K562 (cell line): ENCODE results near the gene FOXB2. TPM values are rescaled to one million over a fixed set of nuclear protein-coding genes. Genes with fewer than 3 reads are reported as not detected.

Experiments
- ATAC-seq: fragments of 200-7000 bp; cut with Tn5 transposase; 3 replicates; pipeline ENCODE4 v1.9.1; 2020; ENCODE audit warnings: moderate library complexity
- BruUV-seq: library from RNA; stranded (reverse); fragments of 400-500 nt; replicated peaks from 2 replicates; lab custom pipeline; 2021; lab: Mats Ljungman, UMichigan
- CTCF ChIA-PET: fragments of 300-600 bp; formaldehyde crosslinking; extraction: SDS; loops from one replicate; lab custom pipeline; 2021; ENCODE audit warnings: low intra/inter-chr PET ratio; lab: Yijun Ruan, JAX
- POLR2A ChIA-PET: fragments of 300-600, 350-650 bp; sonication (Branson Sonifier 250); formaldehyde crosslinking; extraction: SDS; loops from one replicate; lab custom pipeline; 2021; ENCODE audit warnings: antibody characterized with exemption, inconsistent platforms; lab: Yijun Ruan, JAX
- DNase-seq, 4 experiments: peaks; one replicate each; pipeline versions ENCODE4 v3.0.0 to v3.0.0-alpha.2; 2011 to 2018; ENCODE audit warnings: low spot score in 3 of 4, mixed read lengths in 3 of 4; ENCODE audit errors: extremely low read depth in 1 of 4
- FAIRE-seq: peaks from 2 replicates; lab custom pipeline; 2011; peaks lifted over from hg19 to GRCh38; lab: Jason Lieb, UNC
- H2AFZ ChIP-seq: 2 replicates; pipeline ENCODE4 v1.6.0; 2011; ENCODE audit warnings: low read depth, low read length, control low read depth, inconsistent platforms
- H3K27ac ChIP-seq: fragments of 200-600 bp; 3 replicates; pipeline ENCODE4 v1.8.0; 2011; ENCODE audit warnings: low read depth, mild to moderate bottlenecking, control low read depth, inconsistent platforms, low read length, moderate library complexity, mixed read lengths; ENCODE audit errors: extremely low read depth
- H3K27me3 ChIP-seq, 2 experiments: fragments of 300-600 bp in 1 of 2; 2 replicates in 1 of 2; 3 replicates in 1 of 2; pipeline versions ENCODE4 v1.6.0 to v1.8.0; 2011; ENCODE audit warnings: inconsistent platforms in 2 of 2, low read length in 2 of 2, mild to moderate bottlenecking in 1 of 2, mixed read lengths in 1 of 2, moderate library complexity in 1 of 2; ENCODE audit not compliant: control insufficient read depth in 2 of 2, insufficient read depth in 2 of 2
- H3K36me3 ChIP-seq: fragments of 300-600 bp; 3 replicates; pipeline ENCODE4 v1.8.0; 2011; ENCODE audit warnings: mild to moderate bottlenecking, low read length, inconsistent platforms; ENCODE audit not compliant: control insufficient read depth, insufficient read depth
- H3K4me1 ChIP-seq, 2 experiments: fragments of 200-600 bp in 1 of 2; replicated peaks in 1 of 2; 2 replicates in 1 of 2; 3 replicates in 1 of 2; pipeline versions ENCODE4 v1.5.1 to v1.8.0; 2011; ENCODE audit warnings: inconsistent platforms in 2 of 2, low read length in 2 of 2, mild to moderate bottlenecking in 1 of 2, mixed read lengths in 1 of 2, moderate library complexity in 1 of 2; ENCODE audit not compliant: control insufficient read depth in 2 of 2, insufficient read depth in 2 of 2
- H3K4me2 ChIP-seq: 2 replicates; pipeline ENCODE4 v1.6.1; 2011; ENCODE audit warnings: low read length, control low read depth, inconsistent platforms, mixed read lengths; ENCODE audit not compliant: insufficient read depth
- H3K4me3 ChIP-seq: fragments of 200-600 bp; sonication (generic), shearing (Covaris generic); 2 replicates; pipeline ENCODE4 v1.5.1; 2016; ENCODE audit warnings: control low read depth, inconsistent platforms
- H3K79me2 ChIP-seq: fragments of 200-600 bp; 3 replicates; pipeline ENCODE4 v1.8.0; 2011; ENCODE audit warnings: low read length, inconsistent platforms; ENCODE audit not compliant: control insufficient read depth, insufficient read depth
- H3K9ac ChIP-seq, 2 experiments: 2 replicates each; pipeline versions ENCODE4 v1.6.0 to v1.6.1; 2011; ENCODE audit warnings: low read depth in 2 of 2, low read length in 2 of 2, control low read depth in 1 of 2, inconsistent platforms in 1 of 2, mild to moderate bottlenecking in 1 of 2, mixed read lengths in 1 of 2; ENCODE audit not compliant: insufficient read depth in 1 of 2
- H3K9me1 ChIP-seq: one replicate; pipeline ENCODE4 v1.6.0; 2011; ENCODE audit warnings: inconsistent platforms, mild to moderate bottlenecking, low read length, moderate library complexity; ENCODE audit not compliant: control insufficient read depth, insufficient read depth
- H3K9me3 ChIP-seq: replicated peaks from 2 replicates; pipeline ENCODE4 v1.5.1; 2011; ENCODE audit warnings: low read depth, low read length, inconsistent platforms; ENCODE audit not compliant: control insufficient read depth, insufficient read depth
- H4K20me1 ChIP-seq: replicated peaks from 2 replicates; pipeline ENCODE4 v1.6.1; 2011; ENCODE audit warnings: low read length, inconsistent platforms, mixed read lengths; ENCODE audit not compliant: control insufficient read depth, insufficient read depth
- AFF1 ChIP-seq, 2 experiments: fragments of 450-650 bp; IDR thresholded peaks; 2 replicates each; pipeline ENCODE4 v1.6.1; 2018; ENCODE audit warnings: mild to moderate bottlenecking in 2 of 2, low read depth in 1 of 2; ENCODE audit not compliant: partially characterized antibody in 2 of 2
- ATF7 ChIP-seq: fragments of 450-650 bp; IDR thresholded peaks from 2 replicates; pipeline ENCODE4 v1.7.1; 2014; ENCODE audit warnings: mild to moderate bottlenecking, moderate library complexity
- GTF3C2 ChIP-seq: IDR thresholded peaks from 3 replicates; pipeline ENCODE4 v1.6.1; 2011; ENCODE audit warnings: borderline replicate concordance, mild to moderate bottlenecking, moderate library complexity; ENCODE audit not compliant: insufficient read length; ENCODE audit errors: extremely low read depth
- RFX1 ChIP-seq: fragments of 450-650 bp; IDR thresholded peaks from 2 replicates; pipeline ENCODE4 v1.6.1; 2016; ENCODE audit warnings: mild to moderate bottlenecking, moderate library complexity
- TAF15 ChIP-seq: fragments of 200-400 bp; formaldehyde crosslinking; IDR thresholded peaks from 2 replicates; pipeline ENCODE4 v1.6.1; 2017; ENCODE audit warnings: mild to moderate bottlenecking, low read depth, low read length, moderate library complexity
- WGBS: fragments of 100-300 bp; shearing (Covaris generic); methylation state at CpG from one replicate; pipeline ENCODE4 v1.1.6; 2016; ENCODE audit warnings: low coverage, mixed read lengths; ENCODE audit not compliant: insufficient coverage; ENCODE audit errors: missing lambda C conversion rate; 5-methylcytosine and 5-hydroxymethylcytosine counted together
- in situ Hi-C: fragments of 300-500 bp; cut with MboI; formaldehyde crosslinking; loops from 4 replicates; pipeline ENCODE4 v1.15.0; 2018; ENCODE audit warnings: inconsistent platforms, mixed read lengths
- intact Hi-C: fragments of 100-400 bp; cut with micrococcal nuclease; formaldehyde crosslinking; loops from 2 replicates; pipeline ENCODE4 v1.14.2; 2022
- polyA plus RNA-seq, 8 experiments: library from polyadenylated mRNA; depleted of rRNA in 4 of 8; stranded (reverse) in 5 of 8; unstranded in 3 of 8; fragments of >200 nt; fragmentation: Nextera tagmentation in 2 of 8; fragmentation: Illumina TruSeq in 1 of 8; extraction: Ambion mirVana in 2 of 8; extraction: Trizol in 1 of 8; gene quantifications; 2 replicates each; pipeline versions ENCODE4 v1.2.1 to v1.2.3, GENCODE V29; 2011 to 2014; ENCODE audit warnings: inconsistent platforms in 1 of 8, missing spikeins in 1 of 8
- total RNA-seq, 7 experiments: library from RNA; depleted of rRNA in 6 of 7; stranded (reverse); fragments of >200 nt in 6 of 7; fragmentation: Illumina TruSeq in 2 of 7; extraction: Trizol in 2 of 7; gene quantifications; 2 replicates each; pipeline versions ENCODE4 v1.2.1 to v1.2.3, GENCODE V29; 2011 to 2021; ENCODE audit warnings: low replicate concordance in 1 of 7

FOXB2 gene
- total and polyA plus RNA-seq, 9 of the 15 experiments (the other 6 are each of a cell fraction or from before 2014, with no cell fraction given) = not detected

DNA sequence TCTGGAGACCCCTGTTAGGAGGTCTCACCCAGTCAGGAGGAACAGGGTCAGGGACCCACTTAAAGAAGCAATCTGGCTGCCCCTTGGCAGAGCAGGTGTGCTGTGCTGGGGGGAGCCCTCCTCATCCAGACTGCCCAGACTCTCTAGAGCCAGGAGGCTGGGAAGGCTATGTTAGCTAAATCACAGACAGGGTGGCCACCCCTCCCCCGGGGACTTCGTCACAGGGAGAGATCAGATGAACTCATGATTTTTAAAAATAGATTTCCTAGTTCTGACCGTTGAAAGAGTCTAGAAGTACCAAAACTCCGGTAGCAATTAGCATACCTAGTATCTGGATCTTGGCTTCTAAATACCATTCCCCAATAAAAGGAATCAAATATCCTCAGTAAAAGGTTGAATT lies 35.0 kb upstream of the FOXB2 start:
- POLR2A ChIA-PET = no interaction called here
- Histone ChIP-seq H3K27me3 (no peaks in the 10 kb centered on the region; a peak in 1 of 5 replicates), H3K4me1 (no peaks in the 10 kb centered on the region)
- TF ChIP-seq RFX1 (no peak), TAF15 (no peak), AFF1 (IDR thresholded peaks at IDR 0.05; ENCODE audit: low read depth in 1 of 2, partially characterized antibody in 2 of 2) (no peak), ATF7 (no peak), GTF3C2 (no peak)
- TF ChIP-seq, all 486 proteins: peak for 0
- Histone ChIP-seq H4K20me1 (no peaks in the 10 kb centered on the region), H3K36me3 (no peaks in the 10 kb centered on the region), H3K79me2 (no peaks in the 10 kb centered on the region), H2AFZ (no peak overlapping the region), H3K4me2 (no peak overlapping the region), H3K9ac (no peak overlapping the region), H3K9me1 (no peaks in the 10 kb centered on the region), H3K4me3 (no peak overlapping the region), H3K27ac (no peak overlapping the region), H3K9me3 (no peaks in the 10 kb centered on the region)
- CTCF ChIA-PET = no interaction called here
- in situ Hi-C loops = loop anchor here (25.0 kb wide), 1 partner anchor 172 kb away; no protein-coding TSS in a partner anchor
- ATAC-seq (no peak), FAIRE-seq (no peak), DNase-seq (no peak)
- BruUV-seq = no TSS peak
- intact Hi-C loops = no loop called here
- WGBS = 0% methylated on average over 4 of the region's 4 CpGs
